Measurements from ENCODE around the gene MIF. TPM values are rescaled to one million over a fixed set of nuclear protein-coding genes. Genes with fewer than 3 reads are reported as not detected.

Gene MIF
- 100 to 1,000 TPM; 160 to 481 (median 281) TPM for total RNA-seq

DNA sequence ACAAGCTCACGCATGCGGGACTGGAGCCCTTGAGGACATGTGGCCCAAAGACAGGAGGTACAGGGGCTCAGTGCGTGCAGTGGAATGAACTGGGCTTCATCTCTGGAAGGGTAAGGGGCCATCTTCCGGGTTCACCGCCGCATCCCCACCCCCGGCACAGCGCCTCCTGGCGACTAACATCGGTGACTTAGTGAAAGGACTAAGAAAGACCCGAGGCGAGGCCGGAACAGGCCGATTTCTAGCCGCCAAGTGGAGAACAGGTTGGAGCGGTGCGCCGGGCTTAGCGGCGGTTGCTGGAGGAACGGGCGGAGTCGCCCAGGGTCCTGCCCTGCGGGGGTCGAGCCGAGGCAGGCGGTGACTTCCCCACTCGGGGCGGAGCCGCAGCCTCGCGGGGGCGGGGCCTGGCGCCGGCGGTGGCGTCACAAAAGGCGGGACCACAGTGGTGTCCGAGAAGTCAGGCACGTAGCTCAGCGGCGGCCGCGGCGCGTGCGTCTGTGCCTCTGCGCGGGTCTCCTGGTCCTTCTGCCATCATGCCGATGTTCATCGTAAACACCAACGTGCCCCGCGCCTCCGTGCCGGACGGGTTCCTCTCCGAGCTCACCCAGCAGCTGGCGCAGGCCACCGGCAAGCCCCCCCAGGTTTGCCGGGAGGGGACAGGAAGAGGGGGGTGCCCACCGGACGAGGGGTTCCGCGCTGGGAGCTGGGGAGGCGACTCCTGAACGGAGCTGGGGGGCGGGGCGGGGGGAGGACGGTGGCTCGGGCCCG is at the start of gene MIF:
TSS of gene MIF (plus strand) at position 439 of the 765 bp plus-strand sequence. CDS start at position 531, 92 bp downstream.
- Histone ChIP-seq H3K27me3 (no peaks in the 10 kb centered on the region), H3K4me1 (peaks cover 0 to 37% (median 15%) of the 10 kb centered on the region in 4 donors), H3K27ac (peak within 1 kb of the TSS; percentile 90 to 97 (median 93)), H3K4me3 (peak within 1 kb of the TSS; percentile 71 to 86 (median 74)), H3K9me3 (no peaks in the 10 kb centered on the region), H3K36me3 (peaks cover 0 to 19% (median 0%) of the 10 kb centered on the region in 3 donors)
- TF ChIP-seq EP300 (IDR thresholded peaks at IDR 0.05) (peak; percentile 35 to 97), POLR2A (IDR thresholded peaks at IDR 0.05) (peak; percentile 93 to 95)
- TF ChIP-seq, protein P1, sequence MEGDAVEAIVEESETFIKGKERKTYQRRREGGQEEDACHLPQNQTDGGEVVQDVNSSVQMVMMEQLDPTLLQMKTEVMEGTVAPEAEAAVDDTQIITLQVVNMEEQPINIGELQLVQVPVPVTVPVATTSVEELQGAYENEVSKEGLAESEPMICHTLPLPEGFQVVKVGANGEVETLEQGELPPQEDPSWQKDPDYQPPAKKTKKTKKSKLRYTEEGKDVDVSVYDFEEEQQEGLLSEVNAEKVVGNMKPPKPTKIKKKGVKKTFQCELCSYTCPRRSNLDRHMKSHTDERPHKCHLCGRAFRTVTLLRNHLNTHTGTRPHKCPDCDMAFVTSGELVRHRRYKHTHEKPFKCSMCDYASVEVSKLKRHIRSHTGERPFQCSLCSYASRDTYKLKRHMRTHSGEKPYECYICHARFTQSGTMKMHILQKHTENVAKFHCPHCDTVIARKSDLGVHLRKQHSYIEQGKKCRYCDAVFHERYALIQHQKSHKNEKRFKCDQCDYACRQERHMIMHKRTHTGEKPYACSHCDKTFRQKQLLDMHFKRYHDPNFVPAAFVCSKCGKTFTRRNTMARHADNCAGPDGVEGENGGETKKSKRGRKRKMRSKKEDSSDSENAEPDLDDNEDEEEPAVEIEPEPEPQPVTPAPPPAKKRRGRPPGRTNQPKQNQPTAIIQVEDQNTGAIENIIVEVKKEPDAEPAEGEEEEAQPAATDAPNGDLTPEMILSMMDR (IDR thresholded peaks at IDR 0.05): peak; percentile 56 to 89 (median 74)
- DNase-seq (ENCODE audit: low spot score in 2 of 2): peak; percentile 87 to 89
- WGBS, 2 donors: 1 to 5% methylated on average over 31 to 37 of the region's 72 CpGs

DNA sequence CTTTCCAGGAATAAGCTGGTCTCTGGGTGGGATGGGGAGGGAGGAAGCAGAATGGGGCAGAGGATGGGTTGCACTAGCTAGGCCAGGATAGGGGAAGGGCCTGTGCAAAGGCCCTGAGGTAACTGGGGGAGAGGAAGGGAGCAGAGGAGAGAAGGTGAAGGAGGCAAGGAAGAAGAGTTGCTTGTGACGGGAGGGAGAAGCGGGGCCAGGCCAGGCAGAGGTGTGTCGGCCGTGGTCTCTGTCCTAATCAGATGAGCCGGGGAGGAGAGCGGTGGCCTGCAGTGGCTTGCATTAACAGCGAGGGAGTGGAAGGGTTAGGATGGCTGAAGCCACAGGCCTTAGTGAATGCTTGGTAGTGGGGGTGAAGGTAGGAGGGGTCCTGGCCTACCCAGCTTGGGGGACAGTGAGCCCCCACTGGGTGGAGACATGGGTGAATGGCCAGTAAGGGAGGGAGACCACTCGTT is 49.4 kb upstream of the MIF start:
- DNase-seq (ENCODE audit: low spot score in 2 of 2): no peak
- WGBS, 2 donors: 73 to 84% methylated on average over 8 of the region's 8 CpGs
- H3K27ac ChIP-seq: peak overlapping the region in 1 of 4 donors; percentile 43
- no peak overlapping the region for H3K4me3 ChIP-seq
- peaks cover 0 to 53% (median 10%) of the 10 kb centered on the region in 4 donors for H3K4me1 ChIP-seq
- no peaks in the 10 kb centered on the region for H3K9me3 ChIP-seq
- no peaks in the 10 kb centered on the region for H3K27me3 ChIP-seq
- TF ChIP-seq EP300 (IDR thresholded peaks at IDR 0.05): no peak
- TF ChIP-seq, protein P1 (IDR thresholded peaks at IDR 0.05): no peak
- TF ChIP-seq POLR2A (IDR thresholded peaks at IDR 0.05): no peak
- H3K36me3 ChIP-seq: no peaks in the 10 kb centered on the region

DNA sequence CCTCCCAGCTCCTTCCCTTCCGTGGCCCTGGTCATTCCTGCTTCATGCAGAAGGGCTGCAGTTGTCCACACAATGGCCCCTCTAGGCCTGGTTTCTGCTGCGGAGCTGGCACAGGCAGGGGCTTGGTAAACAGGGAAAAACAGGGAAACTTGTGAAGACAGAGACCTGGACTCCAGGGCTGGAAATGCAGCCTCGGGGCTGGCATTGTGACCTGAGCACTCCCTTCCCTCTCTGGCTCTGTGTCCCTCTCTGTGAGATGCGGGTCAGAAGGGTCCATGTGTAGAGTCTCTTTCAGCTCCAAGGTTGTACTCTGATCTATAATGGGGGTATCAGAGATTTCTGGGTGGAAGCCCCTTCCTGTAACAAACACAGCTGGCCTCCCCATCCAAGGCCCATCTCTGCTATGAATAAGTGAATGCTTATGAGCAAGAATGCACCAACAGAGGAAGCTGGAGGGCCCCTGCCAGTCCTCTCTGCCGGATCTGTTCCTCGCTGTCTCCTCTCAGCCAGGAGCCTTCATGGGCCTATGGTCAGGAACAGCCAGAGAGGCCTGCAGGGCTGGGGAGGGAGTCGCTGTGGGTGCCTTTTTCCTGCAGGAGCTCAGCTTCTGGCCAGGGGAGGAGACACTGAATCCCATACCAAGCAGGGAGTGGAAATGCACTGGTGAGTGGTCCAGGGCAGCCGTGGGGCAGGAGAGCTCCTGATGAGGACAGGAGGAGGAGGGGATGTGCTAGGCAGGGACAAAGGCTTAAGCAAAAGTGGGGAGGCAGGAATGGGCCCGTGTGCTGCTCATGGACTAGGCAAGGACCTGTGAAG is 48.7 kb upstream of the MIF start:
- no peak for DNase-seq (ENCODE audit: low spot score in 2 of 2)
- H3K9me3 ChIP-seq: no peaks in the 10 kb centered on the region
- H3K27me3 ChIP-seq: no peaks in the 10 kb centered on the region
- no peak for TF ChIP-seq POLR2A (IDR thresholded peaks at IDR 0.05)
- TF ChIP-seq EP300 (IDR thresholded peaks at IDR 0.05): no peak
- TF ChIP-seq, protein P1 (IDR thresholded peaks at IDR 0.05): no peak
- WGBS, 2 donors: 67 to 73% methylated on average over 9 of the region's 9 CpGs
- no peaks in the 10 kb centered on the region for H3K36me3 ChIP-seq
- no peak overlapping the region for H3K4me3 ChIP-seq
- H3K4me1 ChIP-seq: peaks cover 0 to 56% (median 10%) of the 10 kb centered on the region in 4 donors
- peak overlapping the region in 1 of 4 donors; percentile 43 for H3K27ac ChIP-seq

DNA sequence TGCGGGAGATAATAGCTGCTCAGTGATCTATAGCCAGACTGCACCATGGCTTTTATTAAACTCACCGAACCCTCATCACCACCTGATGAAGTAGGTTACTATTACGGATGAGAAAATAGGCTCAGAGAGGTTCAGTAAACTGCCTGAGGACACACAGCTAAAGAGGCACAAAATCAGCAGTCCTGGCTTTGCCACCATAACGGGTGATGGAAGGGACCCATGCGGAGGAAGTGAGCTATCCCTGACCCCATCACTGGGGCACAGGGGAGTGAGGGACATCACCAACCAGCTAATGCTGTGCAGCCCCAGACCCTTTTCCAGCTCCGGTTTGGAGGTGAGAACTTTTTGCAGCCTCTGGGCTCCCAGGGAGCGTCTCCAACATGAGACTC is 48.1 kb upstream of the MIF start:
- Histone ChIP-seq H3K27me3 (no peaks in the 10 kb centered on the region), H3K9me3 (no peaks in the 10 kb centered on the region), H3K4me3 (no peak overlapping the region), H3K4me1 (peaks cover 0 to 56% (median 10%) of the 10 kb centered on the region in 4 donors), H3K36me3 (no peaks in the 10 kb centered on the region), H3K27ac (peak overlapping the region in 1 of 4 donors; percentile 17)
- TF ChIP-seq POLR2A (IDR thresholded peaks at IDR 0.05): no peak
- TF ChIP-seq, protein P1 (IDR thresholded peaks at IDR 0.05): no peak
- TF ChIP-seq EP300 (IDR thresholded peaks at IDR 0.05): no peak
- DNase-seq (ENCODE audit: low spot score in 2 of 2): no peak
- WGBS, 2 donors: 79 to 88% methylated on average over 7 of the region's 7 CpGs
